Bronchial epithelial cell (primary cell): ENCODE measurements around the gene BBX. TPM values are rescaled to one million over a fixed set of nuclear protein-coding genes. Genes with fewer than 3 reads are reported as not detected.
A peak's percentile ranks its signal among the peaks of the same experiment; 100 is the strongest.

Experiments used
- DNase-seq: peaks from one replicate; pipeline ENCODE4 v3.0.0-alpha.2; 2010; ENCODE audit warnings: low read depth
- FAIRE-seq: peaks from 2 replicates; lab custom pipeline; 2011; peaks lifted over from hg19 to GRCh38; lab: Jason Lieb, UNC
- H3K27me3 ChIP-seq: 2 replicates; pipeline ENCODE4 v1.5.1; 2011; ENCODE audit warnings: low read length; ENCODE audit not compliant: control insufficient read depth, insufficient read depth
- H3K36me3 ChIP-seq: 2 replicates; pipeline ENCODE4 v1.5.1; 2011; ENCODE audit warnings: low read length; ENCODE audit not compliant: control insufficient read depth, insufficient read depth
- H3K4me3 ChIP-seq: 2 replicates; pipeline ENCODE4 v1.5.1; 2011; ENCODE audit warnings: mild to moderate bottlenecking, low read depth, low read length, control low read depth
- total RNA-seq: library from RNA; depleted of rRNA; stranded (reverse); fragments of >200 nt; gene quantifications from 2 replicates; pipeline ENCODE4 v1.2.1, GENCODE V29; 2014
- TF ChIP-seq, protein P1 (sequence below): IDR thresholded peaks from 2 replicates; pipeline ENCODE4 v1.5.1; 2011; ENCODE audit warnings: mild to moderate bottlenecking, moderate library complexity, low read length, control low read depth, inconsistent platforms; ENCODE audit not compliant: insufficient read depth, severe bottlenecking

BBX gene
- total RNA-seq, 1 donor from 2014 or later, result 49.5 TPM

GRCh38 chr3:107524841-107525643 is 2.3 kb downstream of the BBX start:
- Histone ChIP-seq H3K36me3 (peaks cover 2% of the 10 kb centered on the region), H3K27me3 (no peaks in the 10 kb centered on the region), H3K4me3 (peak overlapping the region; percentile 75)
- no peak for FAIRE-seq
- DNase-seq, result peak; percentile 28
- TF ChIP-seq, protein P1, sequence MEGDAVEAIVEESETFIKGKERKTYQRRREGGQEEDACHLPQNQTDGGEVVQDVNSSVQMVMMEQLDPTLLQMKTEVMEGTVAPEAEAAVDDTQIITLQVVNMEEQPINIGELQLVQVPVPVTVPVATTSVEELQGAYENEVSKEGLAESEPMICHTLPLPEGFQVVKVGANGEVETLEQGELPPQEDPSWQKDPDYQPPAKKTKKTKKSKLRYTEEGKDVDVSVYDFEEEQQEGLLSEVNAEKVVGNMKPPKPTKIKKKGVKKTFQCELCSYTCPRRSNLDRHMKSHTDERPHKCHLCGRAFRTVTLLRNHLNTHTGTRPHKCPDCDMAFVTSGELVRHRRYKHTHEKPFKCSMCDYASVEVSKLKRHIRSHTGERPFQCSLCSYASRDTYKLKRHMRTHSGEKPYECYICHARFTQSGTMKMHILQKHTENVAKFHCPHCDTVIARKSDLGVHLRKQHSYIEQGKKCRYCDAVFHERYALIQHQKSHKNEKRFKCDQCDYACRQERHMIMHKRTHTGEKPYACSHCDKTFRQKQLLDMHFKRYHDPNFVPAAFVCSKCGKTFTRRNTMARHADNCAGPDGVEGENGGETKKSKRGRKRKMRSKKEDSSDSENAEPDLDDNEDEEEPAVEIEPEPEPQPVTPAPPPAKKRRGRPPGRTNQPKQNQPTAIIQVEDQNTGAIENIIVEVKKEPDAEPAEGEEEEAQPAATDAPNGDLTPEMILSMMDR, result no peak

GRCh38 chr3:107525644-107526305 is 3.0 kb downstream of the BBX start:
- TF ChIP-seq, protein P1, result no peak
- H3K36me3 ChIP-seq, result peaks cover 2% of the 10 kb centered on the region
- H3K4me3 ChIP-seq, result peak overlapping the region; percentile 75
- H3K27me3 ChIP-seq, result no peaks in the 10 kb centered on the region
- DNase-seq (peak; percentile 10), FAIRE-seq (no peak)

- no peak for DNase-seq
- Histone ChIP-seq H3K36me3 (peaks cover 2% of the 10 kb centered on the region), H3K27me3 (no peaks in the 10 kb centered on the region), H3K4me3 (no peak overlapping the region)
- TF ChIP-seq, protein P1, result no peak
- FAIRE-seq, result no peak
These were observed 9.2 kb downstream of the BBX start for GRCh38 chr3:107531917-107532469.

GRCh38 chr3:107540857-107541256 is 18.1 kb downstream of the BBX start:
- TF ChIP-seq, protein P1, result no peak
- DNase-seq, result no peak
- Histone ChIP-seq H3K36me3 (no peaks in the 10 kb centered on the region), H3K27me3 (no peaks in the 10 kb centered on the region), H3K4me3 (no peak overlapping the region)
- no peak for FAIRE-seq

DNA sequence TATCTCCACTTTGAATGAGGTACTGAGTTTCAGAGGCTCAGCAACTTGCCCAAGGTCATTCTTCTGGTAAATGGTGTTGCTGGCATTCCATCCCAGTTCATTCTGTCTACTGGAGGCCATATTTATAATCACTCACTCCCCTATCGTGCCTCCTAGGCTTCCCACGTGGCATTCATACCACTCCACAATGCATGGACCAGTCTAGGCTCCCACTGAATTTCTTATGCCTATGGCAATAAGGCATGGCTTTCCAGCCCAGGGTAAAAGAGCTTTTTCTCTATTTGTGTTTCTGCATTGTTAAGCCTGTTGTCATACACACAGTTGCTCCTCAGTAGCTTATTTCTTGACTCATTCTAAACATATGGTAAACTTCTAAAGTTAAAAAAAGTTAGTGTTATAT is 19.9 kb downstream of the BBX start:
- FAIRE-seq (no peak), DNase-seq (no peak)
- no peaks in the 10 kb centered on the region for H3K27me3 ChIP-seq
- TF ChIP-seq, protein P1, result no peak
- H3K4me3 ChIP-seq, result no peak overlapping the region
- no peaks in the 10 kb centered on the region for H3K36me3 ChIP-seq
